Neuronal stem cell (in vitro differentiated cells): ENCODE results near the gene CIDEA. TPM values are rescaled to one million over a fixed set of nuclear protein-coding genes. Genes with fewer than 3 reads are reported as not detected.
A peak's percentile ranks its signal among the peaks of the same experiment; 100 is the strongest.
"Not testable (repeated sequence)": the region's sequence is repeated elsewhere in the genome, so short reads cannot be mapped to it uniquely, and the experiment has no call there.

Experiments used
- DNase-seq: peaks from one replicate; pipeline ENCODE4 v3.0.0-alpha.2; 2013; ENCODE audit warnings: low spot score
- H2AFZ ChIP-seq: one replicate; pipeline ENCODE4 v1.6.1; 2013; ENCODE audit warnings: mild to moderate bottlenecking, low read length, inconsistent platforms
- H2AK5ac ChIP-seq: 2 replicates; pipeline ENCODE4 v1.6.1; 2013; ENCODE audit warnings: low read depth, mild to moderate bottlenecking, inconsistent platforms, low read length, moderate library complexity, mixed read lengths
- H2BK120ac ChIP-seq: 2 replicates; pipeline ENCODE4 v1.6.1; 2013; ENCODE audit warnings: low read depth, mild to moderate bottlenecking, inconsistent platforms, low read length, moderate library complexity, mixed read lengths
- H2BK12ac ChIP-seq: one replicate; pipeline ENCODE4 v1.6.1; 2013; ENCODE audit warnings: low read length, inconsistent platforms
- H2BK15ac ChIP-seq: 2 replicates; pipeline ENCODE4 v1.6.1; 2013; ENCODE audit warnings: mild to moderate bottlenecking, low read length, inconsistent platforms, mixed read lengths
- H2BK5ac ChIP-seq: one replicate; pipeline ENCODE4 v1.6.1; 2013; ENCODE audit warnings: inconsistent platforms, mild to moderate bottlenecking, low read length, moderate library complexity
- H3K14ac ChIP-seq: one replicate; pipeline ENCODE4 v1.6.1; 2013; ENCODE audit warnings: low read length, inconsistent platforms
- H3K18ac ChIP-seq: 2 replicates; pipeline ENCODE4 v1.6.1; 2013; ENCODE audit warnings: low read length, inconsistent platforms
- H3K23ac ChIP-seq: 2 replicates; pipeline ENCODE4 v1.6.1; 2013; ENCODE audit warnings: low read depth, mild to moderate bottlenecking, mixed read lengths, low read length, inconsistent platforms; ENCODE audit not compliant: poor library complexity
- H3K27ac ChIP-seq: replicated peaks from 3 replicates; pipeline ENCODE4 v1.5.1; 2013; ENCODE audit warnings: low read length, inconsistent platforms
- H3K27me3 ChIP-seq, 3 experiments: 2 replicates each; pipeline ENCODE4 v1.6.1; 2013; ENCODE audit warnings: low read length in 3 of 3, mild to moderate bottlenecking in 2 of 3, inconsistent platforms in 1 of 3, low read depth in 1 of 3, mixed read lengths in 1 of 3, moderate library complexity in 1 of 3; ENCODE audit not compliant: control insufficient read depth in 3 of 3, insufficient read depth in 3 of 3
- H3K36me3 ChIP-seq, 2 donors: replicated peaks in 1 of 2; 2 replicates each; pipeline ENCODE4 v1.6.1; 2013; ENCODE audit warnings: low read length in 2 of 2; ENCODE audit not compliant: control insufficient read depth in 2 of 2, insufficient read depth in 2 of 2
- H3K4ac ChIP-seq: 2 replicates; pipeline ENCODE4 v1.6.1; 2013; ENCODE audit warnings: inconsistent platforms, mild to moderate bottlenecking, low read length, moderate library complexity
- H3K4me1 ChIP-seq, 2 donors: 1 replicate in 1 of 2; 2 replicates in 1 of 2; pipeline ENCODE4 v1.6.1; 2013; ENCODE audit warnings: low read length in 2 of 2, low read depth in 1 of 2; ENCODE audit not compliant: control insufficient read depth in 2 of 2, insufficient read depth in 1 of 2
- H3K4me2 ChIP-seq: one replicate; pipeline ENCODE4 v1.6.1; 2013; ENCODE audit warnings: mild to moderate bottlenecking, low read length, inconsistent platforms; ENCODE audit not compliant: insufficient read depth, poor library complexity, severe bottlenecking
- H3K4me3 ChIP-seq, 2 donors: 2 replicates each; pipeline ENCODE4 v1.5.1; 2013; ENCODE audit warnings: low read length in 2 of 2, mild to moderate bottlenecking in 2 of 2, inconsistent platforms in 1 of 2, moderate library complexity in 1 of 2
- H3K79me1 ChIP-seq: one replicate; pipeline ENCODE4 v1.6.1; 2013; ENCODE audit warnings: low read depth, mild to moderate bottlenecking, inconsistent platforms, low read length, moderate library complexity
- H3K9ac ChIP-seq: one replicate; pipeline ENCODE4 v1.6.1; 2013; ENCODE audit warnings: mild to moderate bottlenecking, low read depth, low read length, inconsistent platforms; ENCODE audit not compliant: poor library complexity
- H3K9me3 ChIP-seq, 2 donors: replicated peaks in 1 of 2; 2 replicates each; pipeline versions ENCODE3 to v1.6.1; 2013; ENCODE audit warnings: low read length in 2 of 2, mild to moderate bottlenecking in 2 of 2, inconsistent platforms in 1 of 2, low read depth in 1 of 2, mixed read lengths in 1 of 2, moderate library complexity in 1 of 2; ENCODE audit not compliant: control insufficient read depth in 2 of 2, insufficient read depth in 1 of 2
- H4K8ac ChIP-seq: one replicate; pipeline ENCODE4 v1.6.1; 2013; ENCODE audit warnings: low read depth, mild to moderate bottlenecking, inconsistent platforms, low read length, moderate library complexity
- H4K91ac ChIP-seq: one replicate; pipeline ENCODE4 v1.6.1; 2013; ENCODE audit warnings: low read length, low read depth, mild to moderate bottlenecking, inconsistent platforms; ENCODE audit not compliant: poor library complexity
- WGBS, 2 donors: extraction: QIAGEN DNeasy Blood & Tissue Kit; methylation state at CpG; one replicate each; pipeline ENCODE4 v1.1.7; 2013; ENCODE audit warnings: missing lambda C conversion rate in 2 of 2, mixed read lengths in 1 of 2; ENCODE audit not compliant: insufficient read length in 2 of 2, insufficient replicate concordance in 1 of 2; ENCODE audit errors: extremely low coverage in 2 of 2; 5-methylcytosine and 5-hydroxymethylcytosine counted together
- polyA plus RNA-seq, 2 experiments: library from polyadenylated mRNA; stranded (reverse); fragments of 200-250 nt; gene quantifications; one replicate each; pipeline ENCODE4 v1.2.3, GENCODE V29; 2013

The CIDEA gene, protein sequence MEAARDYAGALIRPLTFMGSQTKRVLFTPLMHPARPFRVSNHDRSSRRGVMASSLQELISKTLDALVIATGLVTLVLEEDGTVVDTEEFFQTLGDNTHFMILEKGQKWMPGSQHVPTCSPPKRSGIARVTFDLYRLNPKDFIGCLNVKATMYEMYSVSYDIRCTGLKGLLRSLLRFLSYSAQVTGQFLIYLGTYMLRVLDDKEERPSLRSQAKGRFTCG
- polyA plus RNA-seq (2013, experiment 1 of 2): not detected
- not detected for polyA plus RNA-seq (2013, experiment 2 of 2)

DNA sequence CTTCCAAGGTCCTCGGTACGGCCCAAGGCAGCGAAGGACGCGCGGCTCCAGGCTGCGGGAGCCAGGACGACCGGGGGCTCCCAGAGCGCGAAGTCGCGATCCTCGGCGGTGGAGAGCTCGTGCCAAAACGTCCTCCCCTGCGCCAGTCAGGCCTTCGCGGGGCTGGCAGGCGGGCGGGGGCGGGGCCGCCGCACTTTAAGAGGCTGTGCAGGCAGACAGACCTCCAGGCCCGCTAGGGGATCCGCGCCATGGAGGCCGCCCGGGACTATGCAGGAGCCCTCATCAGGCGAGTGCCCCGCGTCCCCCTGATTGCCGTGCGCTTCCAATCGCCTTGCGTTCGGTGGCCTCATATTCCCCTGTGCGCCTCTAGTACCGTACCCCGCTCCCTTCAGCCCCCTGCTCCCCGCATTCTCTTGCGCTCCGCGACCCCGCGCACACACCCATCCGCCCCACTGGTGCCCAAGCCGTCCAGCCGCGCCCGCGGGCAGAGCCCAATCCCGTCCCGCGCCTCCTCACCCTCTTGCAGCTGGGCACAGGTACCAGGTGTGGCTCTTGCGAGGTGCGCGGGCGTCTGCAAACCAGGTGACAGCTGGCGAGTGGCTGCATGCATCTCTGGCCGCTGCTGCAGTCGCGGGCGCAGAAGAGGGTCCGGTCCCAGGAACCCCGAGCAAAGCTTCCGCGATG lies at the start of gene CIDEA:
TSS of gene CIDEA (plus strand) at position 226 of the 684 bp plus-strand sequence. CDS start at position 249, 23 bp downstream.
- DNase-seq: peak; percentile 59
- no CpG with 5 or more reads among the region's 69 CpGs for WGBS, 2 donors

DNA sequence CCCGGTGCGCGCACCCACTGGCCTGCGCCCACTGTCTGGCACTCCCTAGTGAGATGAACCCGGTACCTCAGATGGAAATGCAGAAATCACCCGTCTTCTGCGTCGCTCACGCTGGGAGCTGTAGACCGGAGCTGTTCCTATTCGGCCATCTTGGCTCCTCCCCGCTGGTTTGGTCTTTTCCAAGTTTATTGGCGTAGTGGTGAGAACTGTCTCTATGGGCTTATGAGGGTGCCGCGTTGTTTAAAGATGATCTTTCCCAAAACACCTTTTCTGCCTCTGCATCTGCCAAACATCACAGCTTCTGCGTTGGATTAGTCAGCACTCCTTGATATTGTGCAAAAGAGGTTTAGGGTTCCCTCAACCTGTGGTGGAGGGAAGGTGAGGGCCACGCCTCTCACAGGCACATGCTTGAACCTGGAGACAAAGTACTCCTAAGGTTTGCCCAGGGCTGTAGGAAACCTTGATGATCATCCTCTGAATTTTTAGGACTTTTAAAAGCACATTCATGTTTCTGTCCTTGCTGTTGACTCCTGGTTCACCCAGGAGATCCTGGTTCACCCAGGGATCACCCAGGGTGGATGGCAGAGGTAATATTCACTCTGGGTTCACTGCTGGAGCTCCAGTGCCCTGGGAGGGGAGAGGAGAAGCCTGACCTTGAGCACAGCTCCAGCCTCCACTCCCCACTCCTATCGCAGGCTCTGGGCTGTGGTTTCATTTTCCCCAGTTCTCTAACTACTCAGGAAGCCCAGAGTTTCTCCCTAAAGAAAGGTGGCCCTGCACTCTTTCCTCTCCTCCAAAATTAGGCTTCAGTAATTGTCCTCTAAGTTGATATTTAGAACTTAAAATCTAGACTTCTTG lies 45.6 kb upstream of the CIDEA start:
- H3K36me3 ChIP-seq, H3K18ac ChIP-seq: not testable (repeated sequence)
- WGBS, 2 donors: no CpG with 5 or more reads among the region's 18 CpGs

More for the DNA sequence above, at the start of gene CIDEA:
- Histone ChIP-seq H2BK15ac (no peak within 1 kb of the TSS), H2AK5ac (peak within 1 kb of the TSS; percentile 32), H2BK120ac (no peak within 1 kb of the TSS), H3K79me1 (no peaks in the 10 kb centered on the region), H3K4ac (no peak within 1 kb of the TSS), H3K36me3 (no peaks in the 10 kb centered on the region), H2BK12ac (no peak within 1 kb of the TSS), H3K9me3 (peaks cover 0 to 1% of the 10 kb centered on the region in 2 donors), H4K91ac (no peak within 1 kb of the TSS), H2AFZ (peak within 1 kb of the TSS; percentile 79), H3K4me2 (peak within 1 kb of the TSS; percentile 95), H2BK5ac (peak within 1 kb of the TSS; percentile 88), H3K4me3 (peak within 1 kb of the TSS; percentile 8 to 75), H3K18ac (peak within 1 kb of the TSS; percentile 35), H3K4me1 (peaks cover 4 to 11% of the 10 kb centered on the region in 2 donors), H3K23ac (peak within 1 kb of the TSS; percentile 75), H3K14ac (peak within 1 kb of the TSS; percentile 23), H3K27me3 (peaks cover 16 to 87% (median 57%) of the 10 kb centered on the region in 3 experiments), H3K9ac (peak within 1 kb of the TSS; percentile 70), H3K27ac (no peak within 1 kb of the TSS), H4K8ac (no peak within 1 kb of the TSS)

DNA sequence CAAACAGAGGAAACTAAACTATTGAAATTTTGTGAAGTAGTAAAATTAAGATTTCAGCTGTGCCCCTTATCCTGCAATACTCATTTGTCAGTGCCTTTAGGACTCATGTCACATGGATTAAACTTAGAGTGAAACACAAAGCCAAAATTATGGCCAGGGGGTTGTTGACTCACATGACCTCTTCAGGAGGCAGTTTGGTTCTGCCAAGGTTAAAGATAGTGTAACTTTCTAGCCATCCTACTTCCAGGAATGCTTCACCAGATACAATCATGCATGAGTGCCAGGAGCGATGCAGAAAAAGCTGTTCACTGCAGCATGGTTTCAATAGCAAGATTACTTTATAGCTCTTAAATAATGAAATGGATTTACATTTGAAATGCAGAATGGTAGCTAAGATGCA lies 41.9 kb upstream of the CIDEA start:
- not testable (repeated sequence) for H2BK12ac ChIP-seq, H3K4me2 ChIP-seq, H3K4me3 ChIP-seq, H2BK5ac ChIP-seq, H3K9ac ChIP-seq, H4K91ac ChIP-seq, H3K4me1 ChIP-seq, H3K36me3 ChIP-seq, H3K4ac ChIP-seq, H3K18ac ChIP-seq, H3K9me3 ChIP-seq, H2AFZ ChIP-seq, H3K27ac ChIP-seq, H3K27me3 ChIP-seq, H2BK15ac ChIP-seq, DNase-seq, H3K14ac ChIP-seq, H2BK120ac ChIP-seq, H3K79me1 ChIP-seq, H2AK5ac ChIP-seq, H4K8ac ChIP-seq, H3K23ac ChIP-seq
- no CpG with 5 or more reads among the region's 1 CpG for WGBS, 2 donors

More for the DNA sequence above, 45.6 kb upstream of the CIDEA start:
- not testable (repeated sequence) for H3K4me1 ChIP-seq, H3K4me3 ChIP-seq, H3K27me3 ChIP-seq, H3K27ac ChIP-seq, H4K8ac ChIP-seq, H3K9me3 ChIP-seq, H2BK120ac ChIP-seq, H4K91ac ChIP-seq, DNase-seq, H3K4me2 ChIP-seq, H2AK5ac ChIP-seq, H3K4ac ChIP-seq, H2BK15ac ChIP-seq, H3K79me1 ChIP-seq, H3K23ac ChIP-seq, H2BK5ac ChIP-seq, H2BK12ac ChIP-seq, H3K9ac ChIP-seq, H3K14ac ChIP-seq
- H2AFZ ChIP-seq: peak overlapping the region; percentile 29
